ENCODE measurements around the gene TTC7B. TPM values are rescaled to one million over a fixed set of nuclear protein-coding genes. Genes with fewer than 3 reads are reported as not detected.

TTC7B gene
- total RNA-seq, 1 experiment from 2014 or later: 40.9 TPM

DNA sequence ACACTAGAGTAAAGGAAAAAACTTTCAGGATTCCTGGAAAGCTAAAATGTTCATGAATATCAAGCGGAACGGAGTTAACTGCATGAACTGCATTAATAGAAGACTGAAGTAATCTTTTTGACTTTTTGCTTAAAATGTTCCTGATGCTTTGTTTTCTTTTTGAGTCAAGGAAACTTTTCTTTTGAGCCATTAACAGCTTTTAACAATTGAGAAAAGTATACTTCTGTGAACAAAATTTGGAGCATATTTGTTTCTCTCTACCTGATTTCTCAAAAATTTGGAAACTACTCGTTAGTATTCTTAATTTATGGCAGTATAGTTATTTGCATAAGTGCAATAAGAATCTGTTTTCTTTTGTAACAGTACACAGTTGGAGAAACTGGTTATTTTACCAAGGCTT, 340.9 kb downstream of the TTC7B start:
- ChIA-PET POLR2A (no interaction called here), CTCF (no interaction called here)
- no peaks in the 10 kb centered on the region; the same call in 1 of the 2 replicates for H3K36me3 ChIP-seq (ENCODE audit: control insufficient read depth, insufficient read depth, low read length)
- BruUV-seq (replicated peaks): no TSS peak
- H3K27me3 ChIP-seq (ENCODE audit: control insufficient read depth, insufficient read depth, low read length): no peaks in the 10 kb centered on the region
- no peak overlapping the region for H3K27ac ChIP-seq (ENCODE audit: low read length)
- ATAC-seq (no peak), DNase-seq (ENCODE audit: low read depth, low spot score) (no peak)
- TF ChIP-seq POLR2AphosphoS5 (IDR thresholded peaks at IDR 0.05; ENCODE audit: low read depth, low read length) (no peak), TCF7L2 (IDR thresholded peaks at IDR 0.05; ENCODE audit: low read depth, low read length) (no peak), SIN3A (IDR thresholded peaks at IDR 0.05; ENCODE audit: borderline replicate concordance, insufficient read depth, low read depth, low read length) (no peak)
- TF ChIP-seq, protein P1, sequence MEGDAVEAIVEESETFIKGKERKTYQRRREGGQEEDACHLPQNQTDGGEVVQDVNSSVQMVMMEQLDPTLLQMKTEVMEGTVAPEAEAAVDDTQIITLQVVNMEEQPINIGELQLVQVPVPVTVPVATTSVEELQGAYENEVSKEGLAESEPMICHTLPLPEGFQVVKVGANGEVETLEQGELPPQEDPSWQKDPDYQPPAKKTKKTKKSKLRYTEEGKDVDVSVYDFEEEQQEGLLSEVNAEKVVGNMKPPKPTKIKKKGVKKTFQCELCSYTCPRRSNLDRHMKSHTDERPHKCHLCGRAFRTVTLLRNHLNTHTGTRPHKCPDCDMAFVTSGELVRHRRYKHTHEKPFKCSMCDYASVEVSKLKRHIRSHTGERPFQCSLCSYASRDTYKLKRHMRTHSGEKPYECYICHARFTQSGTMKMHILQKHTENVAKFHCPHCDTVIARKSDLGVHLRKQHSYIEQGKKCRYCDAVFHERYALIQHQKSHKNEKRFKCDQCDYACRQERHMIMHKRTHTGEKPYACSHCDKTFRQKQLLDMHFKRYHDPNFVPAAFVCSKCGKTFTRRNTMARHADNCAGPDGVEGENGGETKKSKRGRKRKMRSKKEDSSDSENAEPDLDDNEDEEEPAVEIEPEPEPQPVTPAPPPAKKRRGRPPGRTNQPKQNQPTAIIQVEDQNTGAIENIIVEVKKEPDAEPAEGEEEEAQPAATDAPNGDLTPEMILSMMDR (IDR thresholded peaks at IDR 0.05): no peak
- TF ChIP-seq, protein P2, sequence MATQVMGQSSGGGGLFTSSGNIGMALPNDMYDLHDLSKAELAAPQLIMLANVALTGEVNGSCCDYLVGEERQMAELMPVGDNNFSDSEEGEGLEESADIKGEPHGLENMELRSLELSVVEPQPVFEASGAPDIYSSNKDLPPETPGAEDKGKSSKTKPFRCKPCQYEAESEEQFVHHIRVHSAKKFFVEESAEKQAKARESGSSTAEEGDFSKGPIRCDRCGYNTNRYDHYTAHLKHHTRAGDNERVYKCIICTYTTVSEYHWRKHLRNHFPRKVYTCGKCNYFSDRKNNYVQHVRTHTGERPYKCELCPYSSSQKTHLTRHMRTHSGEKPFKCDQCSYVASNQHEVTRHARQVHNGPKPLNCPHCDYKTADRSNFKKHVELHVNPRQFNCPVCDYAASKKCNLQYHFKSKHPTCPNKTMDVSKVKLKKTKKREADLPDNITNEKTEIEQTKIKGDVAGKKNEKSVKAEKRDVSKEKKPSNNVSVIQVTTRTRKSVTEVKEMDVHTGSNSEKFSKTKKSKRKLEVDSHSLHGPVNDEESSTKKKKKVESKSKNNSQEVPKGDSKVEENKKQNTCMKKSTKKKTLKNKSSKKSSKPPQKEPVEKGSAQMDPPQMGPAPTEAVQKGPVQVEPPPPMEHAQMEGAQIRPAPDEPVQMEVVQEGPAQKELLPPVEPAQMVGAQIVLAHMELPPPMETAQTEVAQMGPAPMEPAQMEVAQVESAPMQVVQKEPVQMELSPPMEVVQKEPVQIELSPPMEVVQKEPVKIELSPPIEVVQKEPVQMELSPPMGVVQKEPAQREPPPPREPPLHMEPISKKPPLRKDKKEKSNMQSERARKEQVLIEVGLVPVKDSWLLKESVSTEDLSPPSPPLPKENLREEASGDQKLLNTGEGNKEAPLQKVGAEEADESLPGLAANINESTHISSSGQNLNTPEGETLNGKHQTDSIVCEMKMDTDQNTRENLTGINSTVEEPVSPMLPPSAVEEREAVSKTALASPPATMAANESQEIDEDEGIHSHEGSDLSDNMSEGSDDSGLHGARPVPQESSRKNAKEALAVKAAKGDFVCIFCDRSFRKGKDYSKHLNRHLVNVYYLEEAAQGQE (IDR thresholded peaks at IDR 0.05; ENCODE audit: insufficient read depth in 1 of 2, low read depth in 2 of 2, low read length in 1 of 2): no peak
- in situ Hi-C loops (cut with HindIII; ENCODE audit: low pct_unique_long_range_greater_than_20kb, low sequenced_read_pairs) (no loop called here), intact Hi-C loops (cut with micrococcal nuclease; ENCODE audit: unreplicated experiment) (no loop called here)
- no peak overlapping the region for H3K4me3 ChIP-seq (ENCODE audit: low read depth in 2 of 2, low read length in 2 of 2)
- H3K4me1 ChIP-seq (ENCODE audit: control insufficient read depth, insufficient read depth, low read length): no peaks in the 10 kb centered on the region
- H3K9me3 ChIP-seq (ENCODE audit: control insufficient read depth, insufficient read depth, low read depth, low read length): peaks cover 5% of the 10 kb centered on the region; the same call in 1 of the 2 replicates

Other genes starting within 250 kb of the TTC7B start
- 2.6 TPM for gene RPS6KA5, start 244.2 kb upstream of the TTC7B start, total RNA-seq (2021; ENCODE audit: unreplicated experiment)